SK-N-SH (cell line): ENCODE measurements around the gene ZNF579.

Experiments used
- CTCF ChIP-seq: fragments of 200-600 bp; sonication (generic); IDR thresholded peaks from 2 replicates; pipeline ENCODE4 v1.6.1; 2017; ENCODE audit warnings: antibody characterized with exemption, mild to moderate bottlenecking, moderate library complexity
- EP300 ChIP-seq, 2 experiments: IDR thresholded peaks; 2 replicates each; pipeline versions ENCODE4 v1.4.0 to v1.6.1; 2012; ENCODE audit warnings: borderline replicate concordance in 1 of 2, low read depth in 1 of 2, low read length in 1 of 2
- RXRA ChIP-seq: IDR thresholded peaks from 2 replicates; pipeline ENCODE4 v1.4.0; 2012; ENCODE audit warnings: low read depth, mild to moderate bottlenecking, borderline replicate concordance
- USF1 ChIP-seq: IDR thresholded peaks from 2 replicates; pipeline ENCODE4 v1.4.0; 2012; ENCODE audit warnings: low read depth, borderline replicate concordance

GRCh38 chr19:55603581-55604292 is 23.1 kb upstream of the ZNF579 start:
- TF ChIP-seq RXRA, result no peak
- no peak for TF ChIP-seq CTCF
- no peak for TF ChIP-seq EP300 (IDR thresholded peaks at IDR 0.05; ENCODE audit: borderline replicate concordance in 1 of 2, low read depth in 1 of 2, low read length in 1 of 2)
- TF ChIP-seq USF1, result no peak
